K562 (cell line): ENCODE data around the gene PHF12. TPM values are rescaled to one million over a fixed set of nuclear protein-coding genes. Genes with fewer than 3 reads are reported as not detected.
A peak's percentile ranks its signal among the peaks of the same experiment; 100 is the strongest.

Experiments
- CREB3L1 ChIP-seq: fragments of 450-650 bp; IDR thresholded peaks from 2 replicates; pipeline ENCODE4 v1.6.1; 2014; ENCODE audit warnings: low read depth, mild to moderate bottlenecking, moderate library complexity, borderline replicate concordance
- IFI16 ChIP-seq: fragments of 250-450 bp; sonication (Bioruptor Pico); IDR thresholded peaks from 2 replicates; pipeline ENCODE4 v2.1.2; 2022; ENCODE audit warnings: mild to moderate bottlenecking, inconsistent platforms
- PCBP2 ChIP-seq: fragments of 200-400 bp; formaldehyde crosslinking; IDR thresholded peaks from 2 replicates; pipeline ENCODE4 v1.6.1; 2018; ENCODE audit warnings: low read length, low read depth, mild to moderate bottlenecking, moderate library complexity; ENCODE audit not compliant: poor library complexity, severe bottlenecking
- PKNOX1 ChIP-seq: fragments of 450-650 bp; IDR thresholded peaks from 2 replicates; pipeline ENCODE4 v1.6.1; 2016
- YBX1 ChIP-seq: fragments of 450-650 bp; IDR thresholded peaks from 2 replicates; pipeline ENCODE4 v1.7.1; 2016; ENCODE audit warnings: mild to moderate bottlenecking
- ZBTB17 ChIP-seq: fragments of 450-650 bp; formaldehyde crosslinking; IDR thresholded peaks from 2 replicates; pipeline ENCODE4 v1.4.0; 2020; ENCODE audit warnings: mild to moderate bottlenecking
- ZNF354B ChIP-seq: fragments of 250-450 bp; sonication (Bioruptor Pico); IDR thresholded peaks from 2 replicates; pipeline ENCODE4 v1.4.0; 2020
- ZNF408 ChIP-seq: fragments of 250-450 bp; sonication (Bioruptor Pico); IDR thresholded peaks from 2 replicates; pipeline ENCODE4 v1.4.0; 2020; ENCODE audit warnings: low read depth, mild to moderate bottlenecking, moderate library complexity
- ZNF75A ChIP-seq: fragments of 450-650 bp; formaldehyde crosslinking; IDR thresholded peaks from 2 replicates; pipeline ENCODE4 v1.4.0; 2020; ENCODE audit warnings: mild to moderate bottlenecking
- polyA plus RNA-seq, 8 experiments: library from polyadenylated mRNA; depleted of rRNA in 4 of 8; stranded (reverse) in 5 of 8; unstranded in 3 of 8; fragments of >200 nt; fragmentation: Nextera tagmentation in 2 of 8; fragmentation: Illumina TruSeq in 1 of 8; extraction: Ambion mirVana in 2 of 8; extraction: Trizol in 1 of 8; gene quantifications; 2 replicates each; pipeline versions ENCODE4 v1.2.1 to v1.2.3, GENCODE V29; 2011 to 2014; ENCODE audit warnings: inconsistent platforms in 1 of 8, missing spikeins in 1 of 8
- total RNA-seq, 7 experiments: library from RNA; depleted of rRNA in 6 of 7; stranded (reverse); fragments of >200 nt in 6 of 7; fragmentation: Illumina TruSeq in 2 of 7; extraction: Trizol in 2 of 7; gene quantifications; 2 replicates each; pipeline versions ENCODE4 v1.2.1 to v1.2.3, GENCODE V29; 2011 to 2021; ENCODE audit warnings: low replicate concordance in 1 of 7
- TF ChIP-seq, protein P1 (sequence below): fragments of 450-650 bp; IDR thresholded peaks from 2 replicates; pipeline ENCODE4 v1.6.1; 2017; ENCODE audit warnings: antibody characterized with exemption, mild to moderate bottlenecking
- TF ChIP-seq, protein P2 (sequence below): fragments of 250-450 bp; sonication (Bioruptor Pico); IDR thresholded peaks from 2 replicates; pipeline ENCODE4 v1.4.0; 2020; ENCODE audit warnings: borderline replicate concordance
- TF ChIP-seq, protein P3 (sequence below): sonication (generic); formaldehyde crosslinking; IDR thresholded peaks from 2 replicates; pipeline ENCODE4 v1.8.1; 2023; ENCODE audit warnings: mild to moderate bottlenecking, missing genetic modification reagents

PHF12 gene
- total and polyA plus RNA-seq, 9 of the 15 experiments (the other 6 are each of a cell fraction or from before 2014, with no cell fraction given), result 0.82 to 31.3 (median 13.5) TPM

GRCh38 chr17:28951991-28952975 lies 965 bp upstream of the PHF12 start (continued):
- TF ChIP-seq, protein P1, sequence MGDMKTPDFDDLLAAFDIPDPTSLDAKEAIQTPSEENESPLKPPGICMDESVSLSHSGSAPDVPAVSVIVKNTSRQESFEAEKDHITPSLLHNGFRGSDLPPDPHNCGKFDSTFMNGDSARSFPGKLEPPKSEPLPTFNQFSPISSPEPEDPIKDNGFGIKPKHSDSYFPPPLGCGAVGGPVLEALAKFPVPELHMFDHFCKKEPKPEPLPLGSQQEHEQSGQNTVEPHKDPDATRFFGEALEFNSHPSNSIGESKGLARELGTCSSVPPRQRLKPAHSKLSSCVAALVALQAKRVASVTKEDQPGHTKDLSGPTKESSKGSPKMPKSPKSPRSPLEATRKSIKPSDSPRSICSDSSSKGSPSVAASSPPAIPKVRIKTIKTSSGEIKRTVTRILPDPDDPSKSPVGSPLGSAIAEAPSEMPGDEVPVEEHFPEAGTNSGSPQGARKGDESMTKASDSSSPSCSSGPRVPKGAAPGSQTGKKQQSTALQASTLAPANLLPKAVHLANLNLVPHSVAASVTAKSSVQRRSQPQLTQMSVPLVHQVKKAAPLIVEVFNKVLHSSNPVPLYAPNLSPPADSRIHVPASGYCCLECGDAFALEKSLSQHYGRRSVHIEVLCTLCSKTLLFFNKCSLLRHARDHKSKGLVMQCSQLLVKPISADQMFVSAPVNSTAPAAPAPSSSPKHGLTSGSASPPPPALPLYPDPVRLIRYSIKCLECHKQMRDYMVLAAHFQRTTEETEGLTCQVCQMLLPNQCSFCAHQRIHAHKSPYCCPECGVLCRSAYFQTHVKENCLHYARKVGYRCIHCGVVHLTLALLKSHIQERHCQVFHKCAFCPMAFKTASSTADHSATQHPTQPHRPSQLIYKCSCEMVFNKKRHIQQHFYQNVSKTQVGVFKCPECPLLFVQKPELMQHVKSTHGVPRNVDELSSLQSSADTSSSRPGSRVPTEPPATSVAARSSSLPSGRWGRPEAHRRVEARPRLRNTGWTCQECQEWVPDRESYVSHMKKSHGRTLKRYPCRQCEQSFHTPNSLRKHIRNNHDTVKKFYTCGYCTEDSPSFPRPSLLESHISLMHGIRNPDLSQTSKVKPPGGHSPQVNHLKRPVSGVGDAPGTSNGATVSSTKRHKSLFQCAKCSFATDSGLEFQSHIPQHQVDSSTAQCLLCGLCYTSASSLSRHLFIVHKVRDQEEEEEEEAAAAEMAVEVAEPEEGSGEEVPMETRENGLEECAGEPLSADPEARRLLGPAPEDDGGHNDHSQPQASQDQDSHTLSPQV, result peak; percentile 92
- no peak for TF ChIP-seq ZNF408 (CRISPR knock-in tag)
- TF ChIP-seq PCBP2, result no peak
- TF ChIP-seq ZNF354B, result no peak
- no peak; the same call in 1 of the 2 replicates for TF ChIP-seq PKNOX1
- TF ChIP-seq ZNF75A (CRISPR knock-in tag), result no peak
- no peak for TF ChIP-seq IFI16 (CRISPR knock-in tag)
- TF ChIP-seq YBX1, result no peak
- peak; percentile 89 for TF ChIP-seq ZBTB17 (CRISPR knock-in tag)
- TF ChIP-seq, protein P2, sequence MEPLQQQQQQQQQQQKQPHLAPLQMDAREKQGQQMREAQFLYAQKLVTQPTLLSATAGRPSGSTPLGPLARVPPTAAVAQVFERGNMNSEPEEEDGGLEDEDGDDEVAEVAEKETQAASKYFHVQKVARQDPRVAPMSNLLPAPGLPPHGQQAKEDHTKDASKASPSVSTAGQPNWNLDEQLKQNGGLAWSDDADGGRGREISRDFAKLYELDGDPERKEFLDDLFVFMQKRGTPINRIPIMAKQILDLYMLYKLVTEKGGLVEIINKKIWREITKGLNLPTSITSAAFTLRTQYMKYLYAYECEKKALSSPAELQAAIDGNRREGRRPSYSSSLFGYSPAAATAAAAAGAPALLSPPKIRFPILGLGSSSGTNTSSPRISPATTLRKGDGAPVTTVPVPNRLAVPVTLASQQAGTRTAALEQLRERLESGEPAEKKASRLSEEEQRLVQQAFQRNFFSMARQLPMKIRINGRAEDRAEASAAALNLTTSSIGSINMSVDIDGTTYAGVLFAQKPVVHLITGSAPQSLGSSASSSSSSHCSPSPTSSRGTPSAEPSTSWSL, result no peak
- peak; percentile 98 for TF ChIP-seq CREB3L1
- TF ChIP-seq, protein P3, sequence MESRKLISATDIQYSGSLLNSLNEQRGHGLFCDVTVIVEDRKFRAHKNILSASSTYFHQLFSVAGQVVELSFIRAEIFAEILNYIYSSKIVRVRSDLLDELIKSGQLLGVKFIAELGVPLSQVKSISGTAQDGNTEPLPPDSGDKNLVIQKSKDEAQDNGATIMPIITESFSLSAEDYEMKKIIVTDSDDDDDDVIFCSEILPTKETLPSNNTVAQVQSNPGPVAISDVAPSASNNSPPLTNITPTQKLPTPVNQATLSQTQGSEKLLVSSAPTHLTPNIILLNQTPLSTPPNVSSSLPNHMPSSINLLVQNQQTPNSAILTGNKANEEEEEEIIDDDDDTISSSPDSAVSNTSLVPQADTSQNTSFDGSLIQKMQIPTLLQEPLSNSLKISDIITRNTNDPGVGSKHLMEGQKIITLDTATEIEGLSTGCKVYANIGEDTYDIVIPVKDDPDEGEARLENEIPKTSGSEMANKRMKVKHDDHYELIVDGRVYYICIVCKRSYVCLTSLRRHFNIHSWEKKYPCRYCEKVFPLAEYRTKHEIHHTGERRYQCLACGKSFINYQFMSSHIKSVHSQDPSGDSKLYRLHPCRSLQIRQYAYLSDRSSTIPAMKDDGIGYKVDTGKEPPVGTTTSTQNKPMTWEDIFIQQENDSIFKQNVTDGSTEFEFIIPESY, result 0 out of 2 replicates have a peak, but pooled peaks have one; percentile 15
